HepG2 (cell line): ENCODE data around the gene TM4SF5. TPM values are rescaled to one million over a fixed set of nuclear protein-coding genes. Genes with fewer than 3 reads are reported as not detected.

ENCODE experiments used
- ARNTL ChIP-seq: sonication (generic); formaldehyde crosslinking; IDR thresholded peaks from 2 replicates; pipeline ENCODE4 v1.4.0; 2020; ENCODE audit warnings: mild to moderate bottlenecking, missing genetic modification reagents
- BORCS8-MEF2B ChIP-seq: sonication (generic); formaldehyde crosslinking; IDR thresholded peaks from 2 replicates; pipeline ENCODE4 v1.8.0; 2022; ENCODE audit warnings: mild to moderate bottlenecking, missing genetic modification reagents
- CBFB ChIP-seq: sonication (generic); formaldehyde crosslinking; IDR thresholded peaks from 2 replicates; pipeline ENCODE4 v1.4.0; 2020; ENCODE audit warnings: missing genetic modification reagents
- KIAA2018 ChIP-seq: sonication (generic); formaldehyde crosslinking; IDR thresholded peaks from 2 replicates; pipeline ENCODE4 v1.5.0; 2020; ENCODE audit warnings: mild to moderate bottlenecking, missing genetic modification reagents, borderline replicate concordance
- NFATC3 ChIP-seq: sonication (generic); formaldehyde crosslinking; IDR thresholded peaks from 2 replicates; pipeline ENCODE4 v1.5.1; 2020; ENCODE audit warnings: mild to moderate bottlenecking, missing genetic modification reagents
- TAF1 ChIP-seq: sonication (generic); formaldehyde crosslinking; IDR thresholded peaks from 2 replicates; pipeline ENCODE4 v1.4.0; 2020; ENCODE audit warnings: missing genetic modification reagents
- ZBTB26 ChIP-seq: IDR thresholded peaks from 2 replicates; pipeline ENCODE4 v1.6.1; 2016; ENCODE audit warnings: missing compliant biosample characterization, missing genetic modification reagents, borderline replicate concordance
- ZNF12 ChIP-seq: sonication (generic); formaldehyde crosslinking; IDR thresholded peaks from 2 replicates; pipeline ENCODE4 v1.5.0; 2020; ENCODE audit warnings: missing genetic modification reagents
- ZNF124 ChIP-seq: sonication (generic); formaldehyde crosslinking; IDR thresholded peaks from 2 replicates; pipeline ENCODE4 v1.4.0; 2020; ENCODE audit warnings: missing genetic modification reagents
- ZNF329 ChIP-seq: sonication (generic); formaldehyde crosslinking; IDR thresholded peaks from 2 replicates; pipeline ENCODE4 v1.9.0; 2021; ENCODE audit warnings: low read depth, mild to moderate bottlenecking, missing genetic modification reagents
- ZNF574 ChIP-seq: sonication (generic); formaldehyde crosslinking; IDR thresholded peaks from 2 replicates; pipeline ENCODE4 v1.4.0; 2020; ENCODE audit warnings: missing genetic modification reagents
- ZNF660 ChIP-seq: sonication (generic); formaldehyde crosslinking; IDR thresholded peaks from 2 replicates; pipeline ENCODE4 v1.5.1; 2020; ENCODE audit warnings: mild to moderate bottlenecking, low read depth, missing genetic modification reagents, borderline replicate concordance
- ZNF687 ChIP-seq: sonication (generic); formaldehyde crosslinking; IDR thresholded peaks from 2 replicates; pipeline ENCODE4 v1.5.1; 2020; ENCODE audit warnings: mild to moderate bottlenecking, missing genetic modification reagents, moderate library complexity
- polyA plus RNA-seq, 8 experiments: library from polyadenylated mRNA; depleted of rRNA in 3 of 8; stranded (reverse) in 7 of 8; unstranded in 1 of 8; fragments of >200 nt; fragmentation: Illumina TruSeq in 4 of 8; extraction: Trizol in 4 of 8; gene quantifications; 2 replicates each; pipeline versions ENCODE4 v1.2.1 to v1.2.3, GENCODE V29; 2011 to 2016; ENCODE audit warnings: low read depth in 4 of 8, missing spikeins in 1 of 8, mixed read lengths in 1 of 8; ENCODE audit not compliant: insufficient read depth in 1 of 8
- total RNA-seq, 5 experiments: library from RNA; depleted of rRNA; stranded (reverse); fragments of >200 nt; fragmentation: Illumina TruSeq; extraction: Trizol; gene quantifications; 2 replicates each; pipeline ENCODE4 v1.2.3, GENCODE V29; 2016; ENCODE audit warnings: low read depth in 1 of 5

The TM4SF5 gene
- total and polyA plus RNA-seq, 2 of the 13 experiments (the other 11 are each of a cell fraction or from before 2014, with no cell fraction given): 30.1 to 126 TPM

- TF ChIP-seq KIAA2018 (CRISPR knock-in tag) (no peak), ZBTB26 (no peak; the same call in 1 of the 2 replicates), ARNTL (CRISPR knock-in tag) (peak; percentile 91), ZNF660 (CRISPR knock-in tag) (no peak), ZNF12 (CRISPR knock-in tag) (peak; percentile 63; the same call in 1 of the 2 replicates), ZNF329 (no peak), CBFB (CRISPR knock-in tag) (0 out of 2 replicates have a peak, but pooled peaks have one; percentile 59), BORCS8-MEF2B (CRISPR knock-in tag) (no peak), ZNF124 (CRISPR knock-in tag) (0 out of 2 replicates have a peak, but pooled peaks have one; percentile 50), NFATC3 (CRISPR knock-in tag) (no peak), TAF1 (CRISPR knock-in tag) (no peak), ZNF574 (0 out of 2 replicates have a peak, but pooled peaks have one; percentile 52), ZNF687 (CRISPR knock-in tag) (no peak; the same call in 1 of the 2 replicates)
Measured at GRCh38 chr17:4759776-4760236, 11.9 kb upstream of the TM4SF5 start (continued).
